Lung (tissue), 12 donors: ENCODE measurements around the gene TMEM44. TPM values are rescaled to one million over a fixed set of nuclear protein-coding genes. Genes with fewer than 3 reads are reported as not detected.

ENCODE experiments used
- ATAC-seq: fragments of 200-7000 bp; cut with Tn5 transposase; one replicate; pipeline ENCODE4 v1.9.1; 2020; ENCODE audit warnings: moderate number of reproducible peaks; ENCODE audit not compliant: insufficient read depth, low FRiP score
- DNase-seq, 3 donors: peaks; one replicate each; pipeline ENCODE4 v3.0.0-alpha.2; 2013 to 2017
- H3K27ac ChIP-seq, 2 donors: one replicate each; pipeline ENCODE4 v1.5.1; 2013; ENCODE audit warnings: mild to moderate bottlenecking in 2 of 2, moderate library complexity in 2 of 2, control low read depth in 1 of 2, inconsistent platforms in 1 of 2, low read depth in 1 of 2, low read length in 1 of 2
- H3K27me3 ChIP-seq, 3 donors: one replicate each; pipeline ENCODE4 v1.5.1; 2013; ENCODE audit warnings: low read length in 2 of 3; ENCODE audit not compliant: control insufficient read depth in 3 of 3, insufficient read depth in 3 of 3
- H3K36me3 ChIP-seq, 4 donors: one replicate each; pipeline ENCODE4 v1.5.1; 2013; ENCODE audit warnings: low read length in 4 of 4, mild to moderate bottlenecking in 1 of 4, moderate library complexity in 1 of 4; ENCODE audit not compliant: control insufficient read depth in 4 of 4, insufficient read depth in 4 of 4
- H3K4me1 ChIP-seq, 5 donors: one replicate each; pipeline ENCODE4 v1.5.1; 2013; ENCODE audit warnings: low read length in 5 of 5, mild to moderate bottlenecking in 2 of 5, moderate library complexity in 1 of 5; ENCODE audit not compliant: control insufficient read depth in 5 of 5, insufficient read depth in 5 of 5
- H3K4me3 ChIP-seq: one replicate; pipeline ENCODE4 v1.5.1; 2013; ENCODE audit warnings: mild to moderate bottlenecking, control low read depth, moderate library complexity
- H3K9ac ChIP-seq, 2 donors: one replicate each; pipeline ENCODE4 v1.5.1; 2013; ENCODE audit warnings: low read length in 2 of 2, control low read depth in 1 of 2; ENCODE audit not compliant: insufficient read depth in 1 of 2
- H3K9me3 ChIP-seq, 4 donors: one replicate each; pipeline ENCODE4 v1.5.1; 2013; ENCODE audit warnings: low read length in 3 of 4, mild to moderate bottlenecking in 1 of 4, moderate library complexity in 1 of 4; ENCODE audit not compliant: control insufficient read depth in 4 of 4, insufficient read depth in 3 of 4
- WGBS, 2 donors: extraction: QIAGEN DNeasy Blood & Tissue Kit; methylation state at CpG; one replicate each; pipeline ENCODE4 v1.1.7; 2013; 5-methylcytosine and 5-hydroxymethylcytosine counted together
- polyA plus RNA-seq, 2 donors: library from polyadenylated mRNA; stranded (reverse); fragments of 200-250 nt; gene quantifications; one replicate each; pipeline ENCODE4 v1.2.1, GENCODE V29; 2013
- total RNA-seq, 2 donors: library from RNA; depleted of rRNA in 1 of 2; stranded (reverse); fragments of >200 nt in 1 of 2; gene quantifications; one replicate each; pipeline ENCODE4 v1.2.1, GENCODE V29; 2014 to 2021
- TF ChIP-seq, protein P1 (sequence below): IDR thresholded peaks from 2 replicates; pipeline ENCODE4 v1.5.1; 2012; ENCODE audit warnings: mild to moderate bottlenecking; ENCODE audit errors: control extremely low read depth, extremely low read depth
- donor health status: control.
- donor health status: control.
- donor health status: Bipolar disorder and iron deficiency.
- donor health status: healthy.
- donor health status: DM: yes; HTN: yes; CAD: no.

The TMEM44 gene
- total and polyA plus RNA-seq, 4 donors: 10.4 to 23.5 (median 17.1) TPM

- TF ChIP-seq, protein P1, sequence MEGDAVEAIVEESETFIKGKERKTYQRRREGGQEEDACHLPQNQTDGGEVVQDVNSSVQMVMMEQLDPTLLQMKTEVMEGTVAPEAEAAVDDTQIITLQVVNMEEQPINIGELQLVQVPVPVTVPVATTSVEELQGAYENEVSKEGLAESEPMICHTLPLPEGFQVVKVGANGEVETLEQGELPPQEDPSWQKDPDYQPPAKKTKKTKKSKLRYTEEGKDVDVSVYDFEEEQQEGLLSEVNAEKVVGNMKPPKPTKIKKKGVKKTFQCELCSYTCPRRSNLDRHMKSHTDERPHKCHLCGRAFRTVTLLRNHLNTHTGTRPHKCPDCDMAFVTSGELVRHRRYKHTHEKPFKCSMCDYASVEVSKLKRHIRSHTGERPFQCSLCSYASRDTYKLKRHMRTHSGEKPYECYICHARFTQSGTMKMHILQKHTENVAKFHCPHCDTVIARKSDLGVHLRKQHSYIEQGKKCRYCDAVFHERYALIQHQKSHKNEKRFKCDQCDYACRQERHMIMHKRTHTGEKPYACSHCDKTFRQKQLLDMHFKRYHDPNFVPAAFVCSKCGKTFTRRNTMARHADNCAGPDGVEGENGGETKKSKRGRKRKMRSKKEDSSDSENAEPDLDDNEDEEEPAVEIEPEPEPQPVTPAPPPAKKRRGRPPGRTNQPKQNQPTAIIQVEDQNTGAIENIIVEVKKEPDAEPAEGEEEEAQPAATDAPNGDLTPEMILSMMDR: no peak
- Histone ChIP-seq H3K4me3 (no peak overlapping the region), H3K36me3 (peaks cover 0 to 14% (median 5%) of the 10 kb centered on the region in 4 donors), H3K4me1 (no peaks in the 10 kb centered on the region), H3K9ac (no peak overlapping the region), H3K27ac (no peak overlapping the region), H3K9me3 (no peaks in the 10 kb centered on the region), H3K27me3 (no peaks in the 10 kb centered on the region)
- 71% methylated on average over 10 of the region's 10 CpGs for WGBS, 2 donors
- ATAC-seq (peak; percentile 48), DNase-seq (no peak)
Observed at GRCh38 chr3:194592798-194593752, 40.1 kb downstream of the TMEM44 start.

GRCh38 chr3:194588741-194589140 lies 44.5 kb downstream of the TMEM44 start:
- Histone ChIP-seq H3K9ac (no peak overlapping the region), H3K36me3 (peaks cover 0 to 14% (median 3%) of the 10 kb centered on the region in 4 donors), H3K27me3 (no peaks in the 10 kb centered on the region), H3K4me1 (peaks cover 0 to 7% (median 0%) of the 10 kb centered on the region in 5 donors), H3K4me3 (no peak overlapping the region), H3K27ac (no peak overlapping the region), H3K9me3 (no peaks in the 10 kb centered on the region)
- TF ChIP-seq, protein P1: no peak
- ATAC-seq (no peak), DNase-seq (no peak)
- WGBS, 2 donors: 95 to 97% methylated on average over 3 of the region's 3 CpGs

GRCh38 chr3:194588236-194588635 lies 45.0 kb downstream of the TMEM44 start:
- TF ChIP-seq, protein P1: no peak
- WGBS, 2 donors: 91 to 97% methylated on average over 13 of the region's 13 CpGs
- DNase-seq (no peak), ATAC-seq (no peak)
- no peak overlapping the region for H3K4me3 ChIP-seq
- H3K27ac ChIP-seq: no peak overlapping the region
- peaks cover 0 to 7% (median 0%) of the 10 kb centered on the region in 5 donors for H3K4me1 ChIP-seq
- H3K36me3 ChIP-seq: peaks cover 0 to 14% (median 3%) of the 10 kb centered on the region in 4 donors
- H3K27me3 ChIP-seq: no peaks in the 10 kb centered on the region
- H3K9ac ChIP-seq: no peak overlapping the region
- no peaks in the 10 kb centered on the region for H3K9me3 ChIP-seq
